Gastrocnemius medialis (tissue), 4 donors: ENCODE data around the gene ESYT2. TPM values are rescaled to one million over a fixed set of nuclear protein-coding genes. Genes with fewer than 3 reads are reported as not detected.

Source experiments
- ATAC-seq, 2 donors: fragments of 150-250 bp; one replicate each; pipeline ENCODE4 v1.9.1; 2016
- DNase-seq, 2 donors: peaks; one replicate each; pipeline ENCODE4 v3.0.0-alpha.2; 2019
- H3K27ac ChIP-seq, 4 donors: fragments of 200-600 bp; sonication (generic); 1 replicate in 1 of 4; 2 replicates in 3 of 4; pipeline ENCODE4 v1.5.1; 2016 to 2018; ENCODE audit warnings: mild to moderate bottlenecking in 2 of 4, moderate library complexity in 1 of 4
- H3K27me3 ChIP-seq, 3 donors: fragments of 200-600 bp; sonication (generic) in 2 of 3; 1 replicate in 1 of 3; 2 replicates in 2 of 3; pipeline versions ENCODE4 v1.5.1 to v1.6.0; 2016 to 2019; ENCODE audit warnings: mild to moderate bottlenecking in 1 of 3, moderate library complexity in 1 of 3
- H3K36me3 ChIP-seq, 2 donors: fragments of 200-600 bp; sonication (generic) in 1 of 2; one replicate each; pipeline ENCODE4 v1.5.1; 2017 to 2018
- H3K4me1 ChIP-seq, 2 donors: fragments of 200-600 bp; sonication (generic) in 1 of 2; one replicate each; pipeline ENCODE4 v1.5.1; 2016 to 2017; ENCODE audit warnings: mild to moderate bottlenecking in 2 of 2
- H3K4me3 ChIP-seq, 4 donors: fragments of 200-600 bp; sonication (generic) in 3 of 4; 1 replicate in 1 of 4; 2 replicates in 3 of 4; pipeline ENCODE4 v1.5.1; 2016 to 2019; ENCODE audit warnings: mild to moderate bottlenecking in 2 of 4
- H3K9me3 ChIP-seq, 3 donors: fragments of 200-600 bp; sonication (generic) in 2 of 3; 1 replicate in 1 of 3; 2 replicates in 2 of 3; pipeline ENCODE4 v1.5.1; 2016 to 2019
- CTCF ChIP-seq, 5 experiments: fragments of 450-650 bp in 3 of 5; fragments of 200-600 bp in 2 of 5; sonication (generic) in 2 of 5; IDR thresholded peaks in 4 of 5; conservative IDR thresholded peaks in 1 of 5; 1 replicate in 4 of 5; 2 replicates in 1 of 5; pipeline ENCODE4 v1.5.1; 2016 to 2019; ENCODE audit warnings: antibody characterized with exemption in 5 of 5, mild to moderate bottlenecking in 3 of 5, moderate library complexity in 3 of 5
- POLR2A ChIP-seq, 2 donors: fragments of 450-650 bp; IDR thresholded peaks; one replicate each; pipeline ENCODE4 v1.6.1; 2017; ENCODE audit warnings: antibody characterized with exemption in 2 of 2, mild to moderate bottlenecking in 2 of 2, moderate library complexity in 2 of 2
- in situ Hi-C, 4 donors: fragments of 200-750 bp; cut with MboI; loops; one replicate each; pipeline versions ENCODE4 v1.15.0 to v1.8.0; 2017; ENCODE audit warnings: low sequenced_read_pairs in 4 of 4
- intact Hi-C: fragments of 100-400 bp; cut with DNase I; formaldehyde crosslinking; loops from one replicate; pipeline ENCODE4 v1.15.1; 2023; ENCODE audit warnings: low total_unique reads
- total RNA-seq, 4 donors: library from RNA; depleted of rRNA; stranded (reverse); fragments of >200 nt; gene quantifications; one replicate each; pipeline versions ENCODE4 v1.1.0 to v1.2.3, GENCODE V29; 2016

The ESYT2 gene
- total RNA-seq, 4 donors from 2014 or later, result 67.5 to 106 (median 74.7) TPM

GRCh38 chr7:158710651-158711102 is 118.6 kb downstream of the ESYT2 start:
- H3K9me3 ChIP-seq, result no peaks in the 10 kb centered on the region
- in situ Hi-C loops, result loop anchor here in 1 of 4 donors (25.0 kb wide), 1 partner anchor 127 kb away; the partner anchor contains the start of gene ESYT2
- TF ChIP-seq CTCF (IDR thresholded peaks at IDR 0.05 in 4 of 5, conservative IDR thresholded peaks at IDR 0.05 in 1 of 5) (no peak), POLR2A (IDR thresholded peaks at IDR 0.05) (no peak)
- intact Hi-C loops, result no loop called here
- no peak overlapping the region for H3K27ac ChIP-seq
- ATAC-seq, result peak in 1 of 2 donors; percentile 60
- no peaks in the 10 kb centered on the region for H3K27me3 ChIP-seq
- peaks cover 0 to 1% of the 10 kb centered on the region in 2 donors for H3K4me1 ChIP-seq
- H3K4me3 ChIP-seq, result no peak overlapping the region
- DNase-seq, result no peak
- no peaks in the 10 kb centered on the region for H3K36me3 ChIP-seq

- H3K4me1 ChIP-seq, result peaks cover 0 to 17% of the 10 kb centered on the region in 2 donors
- H3K36me3 ChIP-seq, result no peaks in the 10 kb centered on the region
- no peaks in the 10 kb centered on the region for H3K9me3 ChIP-seq
- DNase-seq (no peak), ATAC-seq (no peak)
- TF ChIP-seq CTCF (IDR thresholded peaks at IDR 0.05 in 4 of 5, conservative IDR thresholded peaks at IDR 0.05 in 1 of 5) (no peak), POLR2A (IDR thresholded peaks at IDR 0.05) (no peak)
- intact Hi-C loops (no loop called here), in situ Hi-C loops (loop anchor here in 1 of 4 donors (25.0 kb wide), 1 partner anchor 130 kb away; the partner anchor contains the start of gene ESYT2)
- no peak overlapping the region for H3K4me3 ChIP-seq
- H3K27ac ChIP-seq, result no peak overlapping the region
- no peaks in the 10 kb centered on the region for H3K27me3 ChIP-seq
Observed at GRCh38 chr7:158707610-158708009, 121.7 kb downstream of the ESYT2 start.

GRCh38 chr7:158706710-158707590 is 122.4 kb downstream of the ESYT2 start:
- no peak for DNase-seq
- H3K4me1 ChIP-seq, result peaks cover 0 to 17% of the 10 kb centered on the region in 2 donors
- H3K4me3 ChIP-seq, result no peak overlapping the region
- H3K27me3 ChIP-seq, result no peaks in the 10 kb centered on the region
- no peaks in the 10 kb centered on the region for H3K9me3 ChIP-seq
- in situ Hi-C loops, result loop anchor here in 1 of 4 donors (25.0 kb wide), 1 partner anchor 130 kb away; the partner anchor contains the start of gene ESYT2
- intact Hi-C loops, result no loop called here
- no peak overlapping the region for H3K27ac ChIP-seq
- ATAC-seq, result no peak
- H3K36me3 ChIP-seq, result no peaks in the 10 kb centered on the region
- TF ChIP-seq CTCF (IDR thresholded peaks at IDR 0.05 in 4 of 5, conservative IDR thresholded peaks at IDR 0.05 in 1 of 5), result no peak
- no peak for TF ChIP-seq POLR2A (IDR thresholded peaks at IDR 0.05)

- Histone ChIP-seq H3K36me3 (no peaks in the 10 kb centered on the region), H3K27me3 (no peaks in the 10 kb centered on the region), H3K4me1 (peaks cover 0 to 17% of the 10 kb centered on the region in 2 donors), H3K27ac (no peak overlapping the region), H3K4me3 (no peak overlapping the region), H3K9me3 (no peaks in the 10 kb centered on the region)
- TF ChIP-seq POLR2A (IDR thresholded peaks at IDR 0.05) (no peak), CTCF (IDR thresholded peaks at IDR 0.05 in 4 of 5, conservative IDR thresholded peaks at IDR 0.05 in 1 of 5) (no peak)
- intact Hi-C loops (no loop called here), in situ Hi-C loops (loop anchor here in 1 of 4 donors (25.0 kb wide), 1 partner anchor 131 kb away; the partner anchor contains the start of gene ESYT2)
- DNase-seq, result no peak
- ATAC-seq, result no peak
Observed at GRCh38 chr7:158706273-158706704, 123.0 kb downstream of the ESYT2 start.
